ENCODE results near the gene JPH3.
A peak's percentile ranks its signal among the peaks of the same experiment; 100 is the strongest.

JPH3 gene

GRCh38 chr16:87628246-87628923 lies 26.1 kb downstream of the JPH3 start:
- no peak for DNase-seq

GRCh38 chr16:87628940-87629339 lies 26.6 kb downstream of the JPH3 start:
- DNase-seq = peak; percentile 25

- no peak for DNase-seq
Observed at GRCh38 chr16:87631067-87631466, 28.8 kb downstream of the JPH3 start.

GRCh38 chr16:87634411-87634810 lies 32.1 kb downstream of the JPH3 start:
- no peak for DNase-seq

GRCh38 chr16:87635541-87636049 lies 33.3 kb downstream of the JPH3 start:
- peak; percentile 22 for DNase-seq

- DNase-seq = peak; percentile 77
Observed at GRCh38 chr16:87636050-87636684, 33.9 kb downstream of the JPH3 start.

GRCh38 chr16:87636741-87637140 lies 34.4 kb downstream of the JPH3 start:
- no peak for DNase-seq

- DNase-seq = no peak
Observed at GRCh38 chr16:87637357-87637756, 35.0 kb downstream of the JPH3 start.

GRCh38 chr16:87638736-87639135 lies 36.4 kb downstream of the JPH3 start:
- DNase-seq = no peak

GRCh38 chr16:87641721-87642120 lies 39.4 kb downstream of the JPH3 start:
- no peak for DNase-seq

GRCh38 chr16:87642491-87642890 lies 40.2 kb downstream of the JPH3 start:
- no peak for DNase-seq

- DNase-seq = no peak
Observed at GRCh38 chr16:87644186-87644585, 41.9 kb downstream of the JPH3 start.

- no peak for DNase-seq
Observed at GRCh38 chr16:87644596-87644995, 42.3 kb downstream of the JPH3 start.

GRCh38 chr16:87645802-87646201 lies 43.5 kb downstream of the JPH3 start:
- DNase-seq = no peak

- no peak for DNase-seq
Observed at GRCh38 chr16:87647431-87648185, 45.3 kb downstream of the JPH3 start.

- DNase-seq = no peak
Observed at GRCh38 chr16:87648236-87648635, 45.9 kb downstream of the JPH3 start.

- no peak for DNase-seq
Observed at GRCh38 chr16:87648698-87649487, 46.6 kb downstream of the JPH3 start.

- no peak for DNase-seq
Observed at GRCh38 chr16:87652386-87652785, 50.1 kb downstream of the JPH3 start.

- DNase-seq = no peak
Observed at GRCh38 chr16:87652799-87653198, 50.5 kb downstream of the JPH3 start.

- no peak for DNase-seq
Observed at GRCh38 chr16:87653234-87653633, 50.9 kb downstream of the JPH3 start.

- DNase-seq = no peak
Observed at GRCh38 chr16:87654826-87655225, 52.5 kb downstream of the JPH3 start.

- DNase-seq = no peak
Observed at GRCh38 chr16:87656328-87656727, 54.0 kb downstream of the JPH3 start.

- peak; percentile 9 for DNase-seq
Observed at GRCh38 chr16:87657621-87658192, 55.4 kb downstream of the JPH3 start.
